ENCODE data around the gene KIF22. TPM values are rescaled to one million over a fixed set of nuclear protein-coding genes. Genes with fewer than 3 reads are reported as not detected.

KIF22 gene
- total RNA-seq, 4 donors from 2014 or later = 10.6 to 18.1 (median 16.5) TPM

GRCh38 chr16:29849505-29849904, 59.0 kb downstream of the KIF22 start:
- TF ChIP-seq CTCF (IDR thresholded peaks at IDR 0.05; ENCODE audit: low read depth) = no peak

DNA sequence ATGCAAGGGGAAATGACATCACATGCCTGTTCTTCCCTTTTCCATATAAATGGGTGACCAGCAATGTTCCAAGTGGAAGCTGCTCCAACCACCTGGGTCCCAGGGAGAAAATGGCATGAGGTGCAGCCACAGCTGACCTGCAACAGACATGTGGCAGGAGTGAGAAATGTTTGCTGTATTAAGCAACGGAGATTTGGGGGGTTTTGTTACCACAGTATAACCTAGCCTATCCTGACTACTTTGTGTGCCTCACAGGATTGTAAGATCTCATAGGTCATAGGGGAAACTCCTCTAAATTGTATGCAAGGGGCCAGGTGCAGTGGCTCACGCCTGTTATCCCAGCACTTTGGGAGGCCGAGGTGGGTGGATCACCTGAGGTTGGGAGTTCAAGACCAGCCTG, 60.4 kb downstream of the KIF22 start:
- no peak for TF ChIP-seq CTCF (IDR thresholded peaks at IDR 0.05; ENCODE audit: low read depth)

DNA sequence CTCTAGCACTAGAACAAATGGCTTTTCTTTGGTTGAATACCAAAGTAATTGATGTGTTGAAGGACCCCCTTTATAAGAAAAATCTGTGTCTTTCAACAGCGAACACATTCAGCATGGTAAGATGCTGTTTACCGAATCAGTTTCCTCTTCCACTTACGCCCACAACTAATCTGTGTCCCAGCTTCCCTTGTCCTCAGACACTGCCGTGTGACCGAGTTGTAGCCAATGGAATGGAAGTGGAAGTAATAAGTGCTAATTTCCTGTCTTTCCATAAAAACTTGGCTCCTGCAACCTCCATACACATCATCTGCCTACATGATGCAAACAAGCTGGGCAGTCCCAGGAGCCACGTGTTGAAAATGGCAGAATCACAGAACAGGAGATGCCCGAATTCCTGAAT, 62.1 kb downstream of the KIF22 start:
- TF ChIP-seq CTCF (IDR thresholded peaks at IDR 0.05; ENCODE audit: low read depth) = no peak

DNA sequence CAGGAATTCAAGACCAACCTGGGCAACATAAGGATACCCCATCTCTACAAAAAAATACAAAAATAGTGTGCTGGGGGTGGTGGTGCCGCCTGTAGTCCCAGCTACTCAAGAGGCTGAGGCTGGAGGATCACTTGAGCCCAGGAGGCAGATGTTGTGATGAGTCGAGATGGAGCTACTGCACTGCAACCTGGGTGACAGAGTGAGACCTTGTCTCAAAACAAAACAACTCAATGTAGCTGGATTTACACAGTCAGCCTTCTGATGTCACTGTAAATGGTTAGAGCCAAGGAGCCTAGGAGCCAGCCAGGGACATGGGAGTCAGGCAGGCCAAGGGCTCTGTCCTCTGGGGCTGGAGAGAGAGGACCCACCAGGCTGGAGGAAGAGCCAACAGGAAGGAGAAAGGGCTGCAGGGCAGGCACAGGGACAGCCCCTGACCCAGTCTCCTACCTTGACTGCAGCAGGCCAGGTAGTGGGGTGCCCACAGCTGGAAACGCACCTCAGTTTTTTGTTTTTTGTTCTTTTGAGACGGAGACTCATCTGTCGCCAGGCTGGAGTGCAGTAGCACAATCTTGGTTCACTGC, 64.1 kb downstream of the KIF22 start:
- no peak for TF ChIP-seq CTCF (IDR thresholded peaks at IDR 0.05; ENCODE audit: low read depth)

Small RNAs within 50 kb of the gene (small RNA-seq; reads per million reads assigned to genes)
- gene AC009133.6 (not detected), gene AC120114.4 (not detected)

Other genes with a start within 250 kb of the KIF22 start
- gene SPN, start 127.5 kb upstream of the KIF22 start, total RNA-seq = 1 to 10 TPM; 1.1 to 8.7 (median 1.8) TPM
- gene QPRT, start 111.6 kb upstream of the KIF22 start, total RNA-seq = 10 to 100 TPM in 1 of 4 donors, 1 to 10 TPM in 3; 1.5 to 13.8 (median 2.4) TPM
- gene C16orf54, start 44.8 kb upstream of the KIF22 start, total RNA-seq = 1 to 10 TPM in 3 of 4 donors, under 1 TPM in 1; 0.75 to 4.2 (median 1.6) TPM
- under 1 TPM in 2 of 4 donors, not detected in 2; 0.17 to 0.75 TPM for gene ZG16, start 12.5 kb upstream of the KIF22 start, total RNA-seq
- gene MAZ, start 15.8 kb downstream of the KIF22 start, total RNA-seq = 10 to 100 TPM; 45.6 to 71.1 (median 62.7) TPM
- 1 to 10 TPM in 2 of 4 donors, under 1 TPM in 1, not detected in 1; 0.19 to 3.5 (median 2.9) TPM for gene PRRT2, start 21.4 kb downstream of the KIF22 start, total RNA-seq
- gene PAGR1, start 25.4 kb downstream of the KIF22 start, total RNA-seq = 10 to 100 TPM; 13.5 to 23.6 (median 19.2) TPM
- 100 to 1,000 TPM in 2 of 4 donors, 10 to 100 TPM in 2; 47.1 to 119 (median 103) TPM for gene MVP, start 29.7 kb downstream of the KIF22 start, total RNA-seq
- gene CDIPT, start 72.5 kb downstream of the KIF22 start, total RNA-seq = 100 to 1,000 TPM in 1 of 4 donors, 10 to 100 TPM in 3; 57.7 to 107 (median 94.7) TPM
- gene SEZ6L2, start 108.8 kb downstream of the KIF22 start, total RNA-seq = 1 to 10 TPM in 1 of 4 donors, under 1 TPM in 2, not detected in 1; 0.66 to 5.6 (median 0.75) TPM
- 1 to 10 TPM in 1 of 4 donors, under 1 TPM in 2, not detected in 1; 0.44 to 3.7 (median 0.57) TPM for gene ASPHD1, start 109.7 kb downstream of the KIF22 start, total RNA-seq
- 10 to 100 TPM in 3 of 4 donors, 1 to 10 TPM in 1; 5.4 to 26.2 (median 23.3) TPM for gene KCTD13, start 135.5 kb downstream of the KIF22 start, total RNA-seq
- 100 to 1,000 TPM in 3 of 4 donors, 10 to 100 TPM in 1; 53.8 to 149 (median 120) TPM for gene TMEM219, start 171.3 kb downstream of the KIF22 start, total RNA-seq
- gene TAOK2, start 183.1 kb downstream of the KIF22 start, total RNA-seq = 10 to 100 TPM; 25.7 to 87.0 (median 31.4) TPM
- gene HIRIP3, start 204.9 kb downstream of the KIF22 start, total RNA-seq = 10 to 100 TPM; 11.9 to 15.3 (median 14.2) TPM
- 10 to 100 TPM in 3 of 4 donors, 1 to 10 TPM in 1; 8.5 to 45.0 (median 24.3) TPM for gene INO80E, start 205.5 kb downstream of the KIF22 start, total RNA-seq
- gene DOC2A, start 220.3 kb downstream of the KIF22 start, total RNA-seq = under 1 TPM in 2 of 4 donors, not detected in 2; 0.66 to 0.85 TPM
- not detected for gene C16orf92, start 232.4 kb downstream of the KIF22 start, total RNA-seq
- gene TLCD3B, start 240.5 kb downstream of the KIF22 start, total RNA-seq = not detected